NT2/D1 (cell line): Measurements from ENCODE around the gene CD320.

Source experiments
- YY1 ChIP-seq: IDR thresholded peaks from 2 replicates; pipeline ENCODE4 v1.6.1; 2011; ENCODE audit not compliant: insufficient read length, insufficient read depth
- ZNF274 ChIP-seq: IDR thresholded peaks from 2 replicates; pipeline ENCODE4 v1.6.1; 2011; ENCODE audit warnings: mild to moderate bottlenecking, low read depth, low read length

DNA sequence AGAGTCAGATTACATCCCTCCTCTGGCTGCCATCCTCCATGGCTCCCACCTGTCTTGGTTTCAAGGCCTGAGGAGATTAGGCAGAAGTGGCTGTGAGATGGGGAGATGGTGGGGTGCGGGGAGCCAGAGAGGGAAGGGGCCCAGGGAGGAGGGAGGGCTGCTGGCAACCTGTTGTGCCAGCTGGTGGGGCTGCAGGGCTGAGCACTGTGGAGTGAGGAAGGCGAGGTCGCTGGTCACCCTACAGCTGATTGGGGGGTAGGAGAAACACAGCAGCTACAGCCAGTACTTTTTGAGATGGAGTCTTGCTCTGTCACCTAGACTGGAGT lies 48.3 kb downstream of the CD320 start:
- no peak for TF ChIP-seq YY1
- TF ChIP-seq ZNF274, result no peak
